Measurements from ENCODE around the gene PDK3.

GRCh38 chrX:24423960-24424359 lies 41.1 kb upstream of the PDK3 start:
- no peak for TF ChIP-seq EZH2 (IDR thresholded peaks at IDR 0.05; ENCODE audit: borderline replicate concordance, insufficient read depth, low read length, poor library complexity, severe bottlenecking)
- no peak for TF ChIP-seq MXI1 (conservative IDR thresholded peaks at IDR 0.05; ENCODE audit: poor library complexity, severe bottlenecking)
- no peak for TF ChIP-seq TAF1 (IDR thresholded peaks at IDR 0.05; ENCODE audit: low read depth)
- no peak for TF ChIP-seq CTCF (IDR thresholded peaks at IDR 0.05; ENCODE audit: poor library complexity, severe bottlenecking)
- TF ChIP-seq POLR2AphosphoS5 (IDR thresholded peaks at IDR 0.05), result no peak
- TF ChIP-seq EP300 (conservative IDR thresholded peaks at IDR 0.05; ENCODE audit: poor library complexity, severe bottlenecking), result no peak
- no peak for TF ChIP-seq REST (IDR thresholded peaks at IDR 0.05; ENCODE audit: borderline replicate concordance)
- no peak for TF ChIP-seq SMC3 (conservative IDR thresholded peaks at IDR 0.05; ENCODE audit: poor library complexity)
- no peak for TF ChIP-seq RAD21 (conservative IDR thresholded peaks at IDR 0.05)
